HG03432 (cell line): Measurements from ENCODE around the gene GRIA1.
"Not testable (repeated sequence)": the region's sequence is repeated elsewhere in the genome, so short reads cannot be mapped to it uniquely, and the experiment has no call there.

Experiments used
- ATAC-seq: cut with Tn5 transposase; IDR thresholded peaks from one replicate; pipeline ENCODE4 v1.9.1; 2021; ENCODE audit warnings: mild to moderate bottlenecking, moderate library complexity; ENCODE audit not compliant: unreplicated experiment

GRIA1 gene

DNA sequence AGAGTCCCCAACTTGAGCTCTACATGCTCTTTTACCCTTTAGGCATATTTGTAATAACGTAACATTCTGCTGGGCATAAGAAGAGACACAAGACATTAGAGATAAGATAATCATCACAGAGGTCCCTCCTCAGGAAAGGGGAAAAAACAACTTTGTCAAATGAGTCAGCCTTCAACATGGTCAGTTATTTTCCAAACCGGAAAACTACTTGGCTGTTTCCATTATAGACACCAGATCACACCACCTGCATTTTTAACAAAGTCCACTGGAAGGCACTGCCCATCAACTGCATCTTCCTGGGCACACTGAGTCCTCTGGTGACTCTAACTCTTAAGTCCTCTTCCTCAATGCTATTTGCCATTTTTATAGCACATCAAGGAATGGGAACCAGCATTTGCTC is 326.4 kb downstream of the GRIA1 start:
- ATAC-seq = no peak

DNA sequence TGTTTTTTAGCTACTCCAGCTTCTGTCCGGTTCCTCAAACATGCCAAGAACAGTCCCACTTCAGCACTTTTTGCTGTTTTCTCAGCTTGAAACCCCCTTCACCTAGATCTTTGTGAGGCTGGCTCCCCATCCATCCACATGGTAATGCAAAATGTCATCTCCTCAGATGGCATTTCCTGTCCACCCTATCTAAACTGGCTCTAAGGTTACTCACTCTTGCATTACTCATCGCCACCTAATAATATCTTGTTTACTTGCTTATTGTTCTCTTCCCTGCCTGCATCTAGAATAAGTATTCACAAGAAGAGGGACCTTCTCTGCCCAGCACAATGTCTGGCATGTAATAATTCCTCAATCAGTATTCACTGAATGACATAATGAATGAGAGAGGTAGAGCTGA is 328.2 kb downstream of the GRIA1 start:
- no peak for ATAC-seq

DNA sequence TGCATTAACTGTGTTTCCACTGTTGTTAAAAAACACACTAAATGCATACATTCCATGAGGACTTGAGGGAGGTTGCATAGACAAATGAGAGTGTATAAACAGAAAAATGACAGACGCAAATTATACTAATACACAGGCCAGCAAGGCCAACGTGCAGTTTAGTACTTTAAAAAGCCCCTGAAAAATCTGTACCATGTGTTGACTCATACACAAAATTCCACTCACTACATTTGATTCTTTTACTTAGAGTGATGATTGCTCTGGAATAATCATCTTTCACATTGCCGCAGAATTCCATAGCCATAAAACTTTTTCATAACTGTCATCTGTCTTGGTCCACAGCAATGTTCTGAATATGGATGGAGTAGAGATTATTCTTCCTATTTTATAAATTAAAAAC is 332.6 kb downstream of the GRIA1 start:
- no peak for ATAC-seq

DNA sequence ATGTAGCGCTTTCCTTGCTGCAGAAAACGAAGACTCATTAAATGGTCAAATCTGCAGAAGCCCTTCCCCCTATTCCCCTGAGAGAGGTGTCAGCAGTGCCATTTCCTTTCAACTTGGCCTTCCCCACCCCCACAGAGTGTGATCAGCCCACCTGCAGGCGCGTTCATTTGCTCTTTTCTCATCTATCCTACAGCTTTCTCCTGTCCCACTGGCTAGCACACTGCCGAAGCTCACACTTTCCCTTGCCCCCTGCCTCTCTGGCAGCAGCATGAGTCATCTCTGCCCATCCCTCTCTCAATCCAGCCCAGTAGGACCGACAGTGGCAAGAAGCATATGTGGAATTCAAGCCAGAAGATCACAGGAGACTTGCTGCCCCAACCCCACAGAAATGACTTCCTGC is 334.4 kb downstream of the GRIA1 start:
- ATAC-seq = no peak

DNA sequence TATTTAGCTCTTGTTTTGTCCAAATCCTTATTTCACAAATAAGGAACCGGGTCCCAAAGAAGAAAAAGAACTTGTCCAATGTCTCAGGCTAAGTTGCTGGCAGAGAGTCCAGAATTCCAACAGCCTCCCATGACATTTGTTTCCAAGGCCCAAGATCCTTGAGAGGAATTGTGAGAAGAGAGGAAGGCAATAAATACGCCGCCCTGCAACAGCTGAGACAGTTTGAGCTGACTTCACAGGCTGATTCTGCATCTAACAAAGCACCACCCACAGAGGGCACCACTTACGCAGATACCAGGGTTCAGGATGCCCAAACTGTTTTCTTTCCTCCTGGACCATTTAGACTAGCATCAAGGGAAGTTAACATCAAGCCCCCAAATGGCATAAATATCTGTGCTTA is 336.9 kb downstream of the GRIA1 start:
- ATAC-seq = no peak

DNA sequence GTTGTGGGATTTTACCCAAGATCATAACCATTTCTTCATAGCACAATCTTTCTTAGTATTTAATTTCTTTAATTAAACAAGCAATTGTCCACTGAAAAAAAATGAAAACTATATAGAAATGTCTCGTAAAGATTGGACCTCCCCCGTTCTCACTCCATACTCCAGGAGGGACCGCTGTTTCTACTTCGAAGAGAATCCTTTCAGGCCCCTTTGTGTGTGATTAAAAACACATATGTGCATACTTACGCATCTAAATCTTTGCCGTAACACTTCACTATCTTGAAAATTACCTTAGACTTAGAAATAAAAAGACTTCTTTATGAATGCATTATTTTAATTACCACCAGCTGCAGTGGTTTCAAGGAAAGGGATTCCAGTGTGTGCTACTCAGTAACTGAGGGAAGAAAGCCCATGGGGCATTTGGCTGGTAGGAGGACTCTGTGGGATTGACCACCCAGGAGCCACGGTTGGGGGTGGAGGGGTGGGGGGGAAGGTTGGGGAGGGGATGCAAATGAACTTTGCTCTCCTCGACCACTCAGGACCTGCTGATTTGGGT is 339.1 kb downstream of the GRIA1 start:
- ATAC-seq = no peak

DNA sequence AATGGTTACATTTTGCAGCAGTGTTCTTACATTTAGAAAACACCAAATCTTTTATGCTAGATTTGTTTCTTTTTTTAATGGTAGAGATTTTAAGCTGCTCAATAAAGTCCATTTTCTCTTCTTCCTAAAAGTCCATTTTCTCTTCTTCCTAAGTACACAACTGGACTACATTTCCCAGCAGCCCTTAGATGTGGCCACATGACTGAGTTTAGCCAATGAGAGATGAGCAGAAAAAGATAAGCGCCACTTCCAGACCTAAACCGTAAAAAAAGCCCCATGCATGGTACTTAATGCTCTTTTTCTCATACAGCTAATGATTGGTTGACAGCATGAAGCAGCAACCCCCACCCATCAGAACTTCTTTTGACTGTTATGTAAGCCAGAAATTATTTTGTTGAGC is 341.5 kb downstream of the GRIA1 start:
- ATAC-seq = peak; percentile 83

DNA sequence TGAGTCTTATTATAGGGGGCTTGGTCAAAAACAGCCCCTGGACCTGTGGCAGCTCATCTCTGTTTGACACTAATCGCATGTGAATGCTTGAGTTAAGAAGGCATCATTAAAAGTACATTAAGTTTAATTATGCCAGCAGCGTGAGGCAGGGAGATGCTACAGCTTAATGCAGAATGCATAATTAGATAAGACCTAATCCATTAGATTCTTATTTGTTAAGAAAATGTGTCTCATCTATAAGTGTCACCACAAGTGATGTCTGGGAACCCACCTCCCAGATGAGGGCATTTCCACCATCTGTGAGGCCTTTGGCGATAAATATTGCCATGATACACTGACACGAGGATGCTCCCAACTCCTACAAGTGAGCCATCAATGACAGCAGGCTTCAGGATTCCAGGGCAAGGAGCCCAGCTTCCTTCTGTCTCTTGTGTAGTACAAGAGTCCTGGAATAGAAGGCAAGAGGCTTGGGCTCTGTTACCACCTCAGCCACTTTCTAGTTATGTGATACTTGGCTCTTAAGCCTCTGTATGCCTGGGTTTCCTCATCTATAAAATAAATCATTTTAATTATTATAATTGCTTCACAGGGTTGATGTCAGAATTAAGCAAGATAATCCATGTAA is 345.5 kb downstream of the GRIA1 start:
- no peak for ATAC-seq

DNA sequence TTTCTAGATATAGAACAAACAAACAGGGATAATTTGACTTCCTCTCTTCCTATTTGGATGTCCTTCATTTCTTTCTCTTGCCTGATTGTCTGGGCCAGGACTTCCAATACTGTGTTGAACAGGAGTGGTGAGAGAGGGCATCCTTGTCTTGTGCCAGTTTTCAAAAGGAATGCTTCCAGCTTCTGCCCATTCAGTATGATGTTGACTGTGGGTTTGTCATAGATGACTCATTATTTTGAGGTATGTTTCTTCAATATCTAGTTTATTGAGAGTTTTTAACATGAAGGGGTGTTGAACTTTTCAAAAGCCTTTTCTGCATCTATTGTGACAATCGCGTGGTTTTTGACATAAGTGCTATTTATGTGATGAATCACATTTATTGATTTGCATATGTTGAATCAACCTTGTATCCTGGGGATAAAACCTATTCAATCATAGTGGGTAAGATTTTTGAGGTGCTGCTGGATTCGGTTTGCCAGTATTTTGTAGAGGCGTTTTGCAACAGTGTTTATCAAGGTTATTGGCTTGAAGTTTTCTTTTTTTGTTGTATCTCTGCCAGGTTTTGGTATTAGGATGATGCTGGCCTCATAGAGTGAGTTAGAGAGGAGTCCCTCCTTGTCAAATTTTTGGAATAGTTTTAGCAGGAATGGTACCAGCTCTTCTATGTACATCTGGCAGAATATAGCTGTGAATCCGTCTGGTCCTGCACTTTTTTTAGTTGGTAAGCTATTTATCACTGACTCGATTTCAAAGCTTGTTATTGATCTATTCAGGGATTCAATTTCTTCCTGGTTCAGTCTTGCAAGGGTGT is 359.0 kb downstream of the GRIA1 start:
- ATAC-seq = not testable (repeated sequence)

DNA sequence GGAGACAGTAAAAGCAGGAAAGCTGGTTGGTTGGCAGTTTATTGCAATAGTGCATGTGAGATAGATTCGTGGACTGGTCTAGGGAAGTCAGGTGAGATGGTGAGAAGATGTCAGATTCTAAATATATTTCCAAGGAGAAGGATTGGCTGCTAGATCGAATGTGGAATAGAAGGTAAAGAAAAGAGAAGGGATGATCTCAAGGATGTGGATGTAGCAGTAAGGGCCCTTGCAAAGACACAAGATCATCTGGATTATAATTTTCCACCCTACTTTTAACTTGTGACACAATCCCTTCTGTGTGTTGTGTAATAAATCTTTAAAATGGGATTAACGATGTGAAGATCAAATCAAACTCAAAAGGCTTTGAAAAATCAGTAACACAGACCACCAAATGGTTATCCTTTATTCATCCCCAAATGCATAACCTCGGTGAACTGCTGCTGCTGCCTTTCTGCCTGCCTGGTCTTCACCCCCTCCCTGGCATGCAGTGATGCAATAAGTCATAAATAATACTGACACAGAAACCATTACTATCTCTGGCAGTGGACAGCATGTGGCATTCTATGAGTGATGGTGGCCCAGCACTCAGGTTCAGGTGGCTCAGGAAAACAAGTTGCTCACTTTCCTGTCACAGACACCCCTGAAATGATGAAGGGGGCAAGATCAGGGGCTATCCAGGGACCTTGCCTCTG is 369.9 kb downstream of the GRIA1 start:
- no peak for ATAC-seq

DNA sequence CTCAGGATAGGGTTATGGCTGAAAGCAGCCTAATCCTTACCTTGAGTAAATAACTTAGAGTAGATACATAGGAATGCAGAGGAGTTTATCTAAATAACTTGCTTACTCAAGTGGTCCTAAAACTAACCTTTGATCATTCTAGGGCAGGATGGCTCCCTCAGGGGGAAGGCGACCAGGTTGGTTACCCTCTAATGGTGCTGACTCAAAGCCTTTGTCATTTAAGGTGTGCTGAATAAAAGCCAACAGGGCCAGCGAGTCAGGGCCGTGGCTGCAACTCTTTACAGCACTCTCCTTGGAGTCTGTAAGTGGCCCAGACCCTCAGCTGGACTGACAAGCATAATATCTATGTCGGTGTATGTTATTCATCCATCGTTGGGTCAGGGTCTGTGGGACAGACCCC is 372.4 kb downstream of the GRIA1 start:
- not testable (repeated sequence) for ATAC-seq
